ENCODE measurements around the gene FAM3A. TPM values are rescaled to one million over a fixed set of nuclear protein-coding genes. Genes with fewer than 3 reads are reported as not detected.

The FAM3A gene
- total and polyA plus RNA-seq, 2 experiments from 2014 or later = 35.7 to 43.6 TPM

DNA sequence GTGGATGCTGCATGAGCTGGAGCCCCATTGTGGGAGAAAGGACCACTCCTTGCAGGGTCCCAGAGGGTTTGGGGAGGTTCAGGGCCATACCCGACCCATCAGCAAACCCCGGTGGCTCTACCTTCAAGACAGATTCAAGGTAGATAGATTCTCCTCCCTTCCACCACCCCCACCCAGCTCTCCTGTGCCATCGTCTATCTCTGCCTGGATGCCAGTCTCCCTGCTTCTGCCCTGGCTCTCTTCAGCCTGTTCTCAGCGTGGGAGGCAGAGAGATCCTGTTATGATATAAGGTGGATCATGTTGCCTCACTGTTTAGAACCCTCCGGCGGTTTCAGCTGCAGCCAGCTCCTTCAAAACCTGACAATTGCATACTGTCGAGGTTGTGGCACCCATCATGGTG, 42.3 kb downstream of the FAM3A start:
- DNase-seq = no peak
- H3K4me3 ChIP-seq = no peak overlapping the region
- peaks cover 13% of the 10 kb centered on the region; the same call in 1 of the 2 replicates for H3F3A ChIP-seq (ENCODE audit: insufficient read depth)
- no peaks in the 10 kb centered on the region for H3K79me2 ChIP-seq (ENCODE audit: insufficient read depth)
- WGBS, 2 experiments (ENCODE audit: low coverage in 1 of 2, low lambda C conversion rate in 2 of 2, missing lambda C conversion rate in 2 of 2) = 77 to 89% methylated on average over 6 to 7 of the region's 7 CpGs
- no peaks in the 10 kb centered on the region for H3K9me2 ChIP-seq (ENCODE audit: insufficient read depth)
- H2AFZ ChIP-seq = no peak overlapping the region
- H3K27ac ChIP-seq = no peak overlapping the region
- in situ Hi-C loops (cut with MboI) = no loop called here
- H3K4me2 ChIP-seq (ENCODE audit: unreplicated experiment) = no peak overlapping the region
- no peaks in the 10 kb centered on the region for H3K36me3 ChIP-seq (ENCODE audit: low read depth)
- no peak overlapping the region for H3K9ac ChIP-seq
- no peak for TF ChIP-seq EZH2phosphoT487 (IDR thresholded peaks at IDR 0.05; ENCODE audit: insufficient read depth, low read depth)
- no peak for TF ChIP-seq EZH2 (IDR thresholded peaks at IDR 0.05; ENCODE audit: insufficient read depth, poor library complexity, severe bottlenecking)
- H3K4me1 ChIP-seq (ENCODE audit: insufficient read depth) = no peaks in the 10 kb centered on the region
- H4K20me1 ChIP-seq (ENCODE audit: insufficient read depth) = no peaks in the 10 kb centered on the region
- H3K27me3 ChIP-seq (replicated peaks; ENCODE audit: insufficient read depth) = no peaks in the 10 kb centered on the region
- H3K9me3 ChIP-seq (ENCODE audit: low read depth) = no peaks in the 10 kb centered on the region

DNA sequence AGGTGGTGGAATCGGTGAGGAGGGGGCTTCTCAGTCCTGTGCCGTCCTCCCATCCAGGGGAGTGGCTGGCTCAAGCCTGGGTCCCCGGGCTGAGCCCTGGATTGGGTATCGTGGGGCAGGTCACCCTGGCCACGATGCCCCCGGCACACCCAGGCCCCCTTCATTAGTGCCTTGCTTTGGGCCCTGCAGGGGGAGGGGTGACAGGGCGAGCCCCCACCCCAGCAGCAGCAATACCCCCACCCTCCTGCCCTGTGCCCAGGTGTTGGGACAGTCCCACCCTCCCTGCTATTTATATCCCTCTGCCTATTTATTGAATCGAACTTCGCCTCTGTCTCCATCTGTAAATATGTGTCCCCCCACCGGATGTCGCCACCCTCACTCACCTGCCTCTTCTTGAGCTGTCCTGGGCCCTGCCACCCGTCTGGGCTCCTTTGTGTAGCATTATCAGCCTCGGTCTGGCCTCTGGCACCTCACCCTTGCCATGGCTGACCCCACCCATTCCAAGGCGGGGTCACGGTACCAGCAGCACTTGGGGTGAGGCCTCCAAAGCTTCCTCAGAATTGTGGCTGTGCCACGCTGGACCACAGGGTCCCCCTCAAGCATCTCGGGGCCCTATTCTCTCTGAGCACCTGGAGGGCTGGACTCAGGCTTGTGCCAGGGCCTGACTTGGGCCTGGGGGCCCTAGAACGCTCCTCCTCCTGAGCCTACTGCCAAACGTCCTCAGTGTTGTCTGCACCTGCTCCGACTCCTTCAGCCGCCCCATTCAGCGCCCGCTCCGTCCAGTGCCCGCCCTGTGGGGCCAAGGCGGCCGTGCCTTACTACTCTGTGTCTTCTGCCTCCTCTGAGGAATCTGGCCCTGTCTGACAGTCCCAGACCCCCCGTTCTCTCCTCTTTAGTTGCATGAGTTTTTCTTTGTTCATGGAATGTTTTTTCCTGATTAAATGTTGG, 43.1 kb downstream of the FAM3A start:
- no peak overlapping the region for H3K4me2 ChIP-seq (ENCODE audit: unreplicated experiment)
- no peaks in the 10 kb centered on the region for H3K9me2 ChIP-seq (ENCODE audit: insufficient read depth)
- H3K9ac ChIP-seq = no peak overlapping the region
- H3K4me3 ChIP-seq = no peak overlapping the region
- no peaks in the 10 kb centered on the region for H4K20me1 ChIP-seq (ENCODE audit: insufficient read depth)
- in situ Hi-C loops (cut with MboI) = no loop called here
- no peaks in the 10 kb centered on the region for H3K27me3 ChIP-seq (replicated peaks; ENCODE audit: insufficient read depth)
- H3K27ac ChIP-seq = no peak overlapping the region
- no peak for TF ChIP-seq EZH2phosphoT487 (IDR thresholded peaks at IDR 0.05; ENCODE audit: insufficient read depth, low read depth)
- no peak for TF ChIP-seq EZH2 (IDR thresholded peaks at IDR 0.05; ENCODE audit: insufficient read depth, poor library complexity, severe bottlenecking)
- H3K79me2 ChIP-seq (ENCODE audit: insufficient read depth) = no peaks in the 10 kb centered on the region
- H2AFZ ChIP-seq = no peak overlapping the region
- WGBS, 2 experiments (ENCODE audit: low coverage in 1 of 2, low lambda C conversion rate in 2 of 2, missing lambda C conversion rate in 2 of 2) = 89% methylated on average over 22 to 23 of the region's 28 CpGs
- H3F3A ChIP-seq (ENCODE audit: insufficient read depth) = peaks cover 13% of the 10 kb centered on the region; the same call in 1 of the 2 replicates
- no peaks in the 10 kb centered on the region for H3K4me1 ChIP-seq (ENCODE audit: insufficient read depth)
- no peaks in the 10 kb centered on the region for H3K9me3 ChIP-seq (ENCODE audit: low read depth)
- DNase-seq = no peak
- H3K36me3 ChIP-seq (ENCODE audit: low read depth) = no peaks in the 10 kb centered on the region

DNA sequence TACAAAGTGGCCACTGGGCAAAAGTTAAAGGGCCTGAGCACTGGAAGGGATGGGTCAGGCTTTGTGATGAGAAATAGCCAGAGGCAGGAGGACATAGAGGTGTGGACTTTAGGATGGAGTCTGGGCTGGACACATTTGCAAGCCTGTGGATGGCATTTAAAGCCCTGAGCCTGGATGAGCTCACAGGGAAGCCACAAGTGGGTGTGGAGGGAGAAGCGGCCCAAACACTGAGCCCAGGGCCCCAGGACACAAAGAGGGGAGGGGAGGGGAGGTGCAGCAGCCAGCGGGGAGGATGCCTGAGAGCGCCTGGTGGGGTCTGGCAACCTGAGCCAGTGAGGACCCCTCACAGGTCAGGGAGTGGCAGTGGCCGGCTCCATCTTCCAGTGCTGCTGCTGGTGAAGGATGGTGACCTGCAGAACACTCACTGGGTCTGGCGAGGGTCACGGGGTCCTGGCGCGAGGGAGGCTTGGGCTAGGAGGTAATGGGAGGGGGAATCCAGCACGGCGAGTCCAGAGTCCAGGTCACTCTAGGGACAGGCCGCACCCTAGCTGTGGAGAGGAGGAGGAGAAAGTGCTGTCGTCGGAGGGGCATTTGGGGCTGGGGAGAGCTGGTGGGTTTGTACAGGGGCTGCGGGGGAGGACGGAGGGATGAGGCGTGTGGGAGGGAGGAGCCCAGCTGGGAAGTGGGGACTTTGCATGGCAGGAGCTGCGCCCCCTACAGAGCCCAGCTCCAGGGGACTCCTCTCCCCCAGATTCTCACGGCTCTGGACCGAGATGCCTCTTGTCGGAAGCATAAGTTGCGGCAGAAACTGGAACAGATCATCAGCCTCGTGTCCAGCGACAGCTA, 44.0 kb downstream of the FAM3A start:
- no peak for DNase-seq
- Histone ChIP-seq H4K20me1 (ENCODE audit: insufficient read depth) (no peaks in the 10 kb centered on the region), H2AFZ (no peak overlapping the region), H3F3A (ENCODE audit: insufficient read depth) (peaks cover 5% of the 10 kb centered on the region; the same call in 1 of the 2 replicates), H3K79me2 (ENCODE audit: insufficient read depth) (no peaks in the 10 kb centered on the region), H3K9me2 (ENCODE audit: insufficient read depth) (no peaks in the 10 kb centered on the region), H3K4me3 (no peak overlapping the region), H3K4me1 (ENCODE audit: insufficient read depth) (no peaks in the 10 kb centered on the region), H3K9ac (no peak overlapping the region), H3K27ac (no peak overlapping the region), H3K36me3 (ENCODE audit: low read depth) (no peaks in the 10 kb centered on the region), H3K4me2 (ENCODE audit: unreplicated experiment) (no peak overlapping the region), H3K27me3 (replicated peaks; ENCODE audit: insufficient read depth) (no peaks in the 10 kb centered on the region), H3K9me3 (ENCODE audit: low read depth) (no peaks in the 10 kb centered on the region)
- in situ Hi-C loops (cut with MboI) = no loop called here
- WGBS, 2 experiments (ENCODE audit: low coverage in 1 of 2, low lambda C conversion rate in 2 of 2, missing lambda C conversion rate in 2 of 2) = 83 to 100% methylated on average over 6 to 19 of the region's 23 CpGs
- TF ChIP-seq EZH2phosphoT487 (IDR thresholded peaks at IDR 0.05; ENCODE audit: insufficient read depth, low read depth) = no peak
- TF ChIP-seq EZH2 (IDR thresholded peaks at IDR 0.05; ENCODE audit: insufficient read depth, poor library complexity, severe bottlenecking) = no peak

DNA sequence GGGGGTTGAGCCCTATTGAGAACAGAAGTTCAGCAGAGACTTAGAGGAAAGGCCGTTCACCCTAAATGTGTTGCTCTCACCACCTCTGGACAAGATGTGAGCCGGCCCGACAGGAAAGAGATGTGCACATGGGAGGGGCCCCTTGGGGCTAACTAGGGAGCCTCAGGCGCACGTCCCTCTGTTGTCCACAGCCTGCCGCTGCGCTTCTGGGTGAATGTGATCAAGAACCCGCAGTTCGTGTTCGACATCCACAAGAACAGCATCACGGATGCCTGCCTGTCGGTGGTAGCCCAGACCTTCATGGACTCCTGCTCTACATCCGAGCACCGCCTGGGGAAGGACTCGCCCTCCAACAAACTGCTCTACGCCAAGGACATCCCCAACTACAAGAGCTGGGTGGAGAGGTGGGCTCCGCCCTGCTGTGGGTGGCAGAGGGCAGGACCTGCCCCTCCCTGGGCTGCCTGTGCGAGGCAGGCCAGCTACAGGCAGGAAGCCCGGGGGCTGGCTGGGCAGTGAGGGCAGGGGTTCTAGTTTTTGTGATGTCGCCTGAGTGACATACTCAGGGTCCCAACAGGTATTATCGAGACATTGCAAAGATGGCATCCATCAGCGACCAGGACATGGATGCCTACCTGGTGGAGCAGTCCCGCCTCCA, 45.0 kb downstream of the FAM3A start:
- Histone ChIP-seq H4K20me1 (ENCODE audit: insufficient read depth) (no peaks in the 10 kb centered on the region), H3K4me2 (ENCODE audit: unreplicated experiment) (no peak overlapping the region), H3K4me3 (no peak overlapping the region), H3K4me1 (ENCODE audit: insufficient read depth) (no peaks in the 10 kb centered on the region), H3K79me2 (ENCODE audit: insufficient read depth) (no peaks in the 10 kb centered on the region), H3K9ac (no peak overlapping the region), H3F3A (ENCODE audit: insufficient read depth) (peaks cover 5% of the 10 kb centered on the region; the same call in 1 of the 2 replicates), H3K36me3 (ENCODE audit: low read depth) (no peaks in the 10 kb centered on the region), H3K27me3 (replicated peaks; ENCODE audit: insufficient read depth) (no peaks in the 10 kb centered on the region), H3K9me2 (ENCODE audit: insufficient read depth) (no peaks in the 10 kb centered on the region), H3K9me3 (ENCODE audit: low read depth) (no peaks in the 10 kb centered on the region), H3K27ac (no peak overlapping the region), H2AFZ (no peak overlapping the region)
- 83 to 90% methylated on average over 16 to 17 of the region's 23 CpGs for WGBS, 2 experiments (ENCODE audit: low coverage in 1 of 2, low lambda C conversion rate in 2 of 2, missing lambda C conversion rate in 2 of 2)
- no peak for DNase-seq
- TF ChIP-seq EZH2 (IDR thresholded peaks at IDR 0.05; ENCODE audit: insufficient read depth, poor library complexity, severe bottlenecking) (no peak), EZH2phosphoT487 (IDR thresholded peaks at IDR 0.05; ENCODE audit: insufficient read depth, low read depth) (no peak)
- in situ Hi-C loops (cut with MboI) = no loop called here
